K562 (cell line): ENCODE results near the gene GRIN1. TPM values are rescaled to one million over a fixed set of nuclear protein-coding genes. Genes with fewer than 3 reads are reported as not detected.

Experiments used
- ATAC-seq: fragments of 200-7000 bp; cut with Tn5 transposase; 3 replicates; pipeline ENCODE4 v1.9.1; 2020; ENCODE audit warnings: moderate library complexity
- BruUV-seq: library from RNA; stranded (reverse); fragments of 400-500 nt; replicated peaks from 2 replicates; lab custom pipeline; 2021; lab: Mats Ljungman, UMichigan
- CTCF ChIA-PET: fragments of 300-600 bp; formaldehyde crosslinking; extraction: SDS; loops from one replicate; lab custom pipeline; 2021; ENCODE audit warnings: low intra/inter-chr PET ratio; lab: Yijun Ruan, JAX
- POLR2A ChIA-PET: fragments of 300-600, 350-650 bp; sonication (Branson Sonifier 250); formaldehyde crosslinking; extraction: SDS; loops from one replicate; lab custom pipeline; 2021; ENCODE audit warnings: antibody characterized with exemption, inconsistent platforms; lab: Yijun Ruan, JAX
- DNase-seq, 4 experiments: peaks; one replicate each; pipeline versions ENCODE4 v3.0.0 to v3.0.0-alpha.2; 2011 to 2018; ENCODE audit warnings: low spot score in 3 of 4, mixed read lengths in 3 of 4; ENCODE audit errors: extremely low read depth in 1 of 4
- FAIRE-seq: peaks from 2 replicates; lab custom pipeline; 2011; peaks lifted over from hg19 to GRCh38; lab: Jason Lieb, UNC
- H2AFZ ChIP-seq: 2 replicates; pipeline ENCODE4 v1.6.0; 2011; ENCODE audit warnings: low read depth, low read length, control low read depth, inconsistent platforms
- H3K27ac ChIP-seq: fragments of 200-600 bp; 3 replicates; pipeline ENCODE4 v1.8.0; 2011; ENCODE audit warnings: low read depth, mild to moderate bottlenecking, control low read depth, inconsistent platforms, low read length, moderate library complexity, mixed read lengths; ENCODE audit errors: extremely low read depth
- H3K27me3 ChIP-seq, 2 experiments: fragments of 300-600 bp in 1 of 2; 2 replicates in 1 of 2; 3 replicates in 1 of 2; pipeline versions ENCODE4 v1.6.0 to v1.8.0; 2011; ENCODE audit warnings: inconsistent platforms in 2 of 2, low read length in 2 of 2, mild to moderate bottlenecking in 1 of 2, mixed read lengths in 1 of 2, moderate library complexity in 1 of 2; ENCODE audit not compliant: control insufficient read depth in 2 of 2, insufficient read depth in 2 of 2
- H3K36me3 ChIP-seq: fragments of 300-600 bp; 3 replicates; pipeline ENCODE4 v1.8.0; 2011; ENCODE audit warnings: mild to moderate bottlenecking, low read length, inconsistent platforms; ENCODE audit not compliant: control insufficient read depth, insufficient read depth
- H3K4me1 ChIP-seq, 2 experiments: fragments of 200-600 bp in 1 of 2; replicated peaks in 1 of 2; 2 replicates in 1 of 2; 3 replicates in 1 of 2; pipeline versions ENCODE4 v1.5.1 to v1.8.0; 2011; ENCODE audit warnings: inconsistent platforms in 2 of 2, low read length in 2 of 2, mild to moderate bottlenecking in 1 of 2, mixed read lengths in 1 of 2, moderate library complexity in 1 of 2; ENCODE audit not compliant: control insufficient read depth in 2 of 2, insufficient read depth in 2 of 2
- H3K4me2 ChIP-seq: 2 replicates; pipeline ENCODE4 v1.6.1; 2011; ENCODE audit warnings: low read length, control low read depth, inconsistent platforms, mixed read lengths; ENCODE audit not compliant: insufficient read depth
- H3K4me3 ChIP-seq: fragments of 200-600 bp; sonication (generic), shearing (Covaris generic); 2 replicates; pipeline ENCODE4 v1.5.1; 2016; ENCODE audit warnings: control low read depth, inconsistent platforms
- H3K79me2 ChIP-seq: fragments of 200-600 bp; 3 replicates; pipeline ENCODE4 v1.8.0; 2011; ENCODE audit warnings: low read length, inconsistent platforms; ENCODE audit not compliant: control insufficient read depth, insufficient read depth
- H3K9ac ChIP-seq, 2 experiments: 2 replicates each; pipeline versions ENCODE4 v1.6.0 to v1.6.1; 2011; ENCODE audit warnings: low read depth in 2 of 2, low read length in 2 of 2, control low read depth in 1 of 2, inconsistent platforms in 1 of 2, mild to moderate bottlenecking in 1 of 2, mixed read lengths in 1 of 2; ENCODE audit not compliant: insufficient read depth in 1 of 2
- H3K9me1 ChIP-seq: one replicate; pipeline ENCODE4 v1.6.0; 2011; ENCODE audit warnings: inconsistent platforms, mild to moderate bottlenecking, low read length, moderate library complexity; ENCODE audit not compliant: control insufficient read depth, insufficient read depth
- H3K9me3 ChIP-seq: replicated peaks from 2 replicates; pipeline ENCODE4 v1.5.1; 2011; ENCODE audit warnings: low read depth, low read length, inconsistent platforms; ENCODE audit not compliant: control insufficient read depth, insufficient read depth
- H4K20me1 ChIP-seq: replicated peaks from 2 replicates; pipeline ENCODE4 v1.6.1; 2011; ENCODE audit warnings: low read length, inconsistent platforms, mixed read lengths; ENCODE audit not compliant: control insufficient read depth, insufficient read depth
- CTCF ChIP-seq, 3 experiments: IDR thresholded peaks in 2 of 3; conservative IDR thresholded peaks in 1 of 3; 2 replicates each; pipeline ENCODE4 v1.5.1; 2011 to 2012; ENCODE audit warnings: low read length in 3 of 3, mild to moderate bottlenecking in 3 of 3, control low read depth in 2 of 3, improper control_type of control experiment in 1 of 3, inconsistent platforms in 1 of 3, low read depth in 1 of 3, mixed read lengths in 1 of 3, moderate library complexity in 1 of 3; ENCODE audit not compliant: insufficient read depth in 2 of 3
- E2F5 ChIP-seq: sonication (generic); formaldehyde crosslinking; IDR thresholded peaks from 2 replicates; pipeline ENCODE4 v1.8.0; 2022; ENCODE audit warnings: mild to moderate bottlenecking, missing genetic modification reagents
- KDM5B ChIP-seq: fragments of 200-600 bp; sonication (generic); IDR thresholded peaks from 2 replicates; pipeline ENCODE4 v1.6.1; 2012; ENCODE audit warnings: low read depth, mild to moderate bottlenecking, moderate library complexity, low read length, control low read depth, inconsistent platforms; ENCODE audit not compliant: insufficient replicate concordance
- MTA1 ChIP-seq: fragments of 450-650 bp; IDR thresholded peaks from 2 replicates; pipeline ENCODE4 v1.6.1; 2017; ENCODE audit warnings: borderline replicate concordance
- PHF21A ChIP-seq: fragments of 450-650 bp; IDR thresholded peaks from 2 replicates; pipeline ENCODE4 v1.6.1; 2017; ENCODE audit warnings: low read depth, borderline replicate concordance
- RREB1 ChIP-seq: fragments of 250-450 bp; sonication (Bioruptor Pico); IDR thresholded peaks from 2 replicates; pipeline ENCODE4 v1.4.0; 2020
- STAG1 ChIP-seq: sonication (generic); formaldehyde crosslinking; IDR thresholded peaks from 2 replicates; pipeline ENCODE4 v1.5.0; 2020; ENCODE audit warnings: missing genetic modification reagents, borderline replicate concordance
- TAF7 ChIP-seq: fragments of 450-650 bp; IDR thresholded peaks from 2 replicates; pipeline ENCODE4 v1.6.1; 2016; ENCODE audit warnings: missing genetic modification characterization, missing compliant biosample characterization
- WGBS: fragments of 100-300 bp; shearing (Covaris generic); methylation state at CpG from one replicate; pipeline ENCODE4 v1.1.6; 2016; ENCODE audit warnings: low coverage, mixed read lengths; ENCODE audit not compliant: insufficient coverage; ENCODE audit errors: missing lambda C conversion rate; 5-methylcytosine and 5-hydroxymethylcytosine counted together
- in situ Hi-C: fragments of 300-500 bp; cut with MboI; formaldehyde crosslinking; loops from 4 replicates; pipeline ENCODE4 v1.15.0; 2018; ENCODE audit warnings: inconsistent platforms, mixed read lengths
- intact Hi-C: fragments of 100-400 bp; cut with micrococcal nuclease; formaldehyde crosslinking; loops from 2 replicates; pipeline ENCODE4 v1.14.2; 2022
- polyA plus RNA-seq, 8 experiments: library from polyadenylated mRNA; depleted of rRNA in 4 of 8; stranded (reverse) in 5 of 8; unstranded in 3 of 8; fragments of >200 nt; fragmentation: Nextera tagmentation in 2 of 8; fragmentation: Illumina TruSeq in 1 of 8; extraction: Ambion mirVana in 2 of 8; extraction: Trizol in 1 of 8; gene quantifications; 2 replicates each; pipeline versions ENCODE4 v1.2.1 to v1.2.3, GENCODE V29; 2011 to 2014; ENCODE audit warnings: inconsistent platforms in 1 of 8, missing spikeins in 1 of 8
- total RNA-seq, 7 experiments: library from RNA; depleted of rRNA in 6 of 7; stranded (reverse); fragments of >200 nt in 6 of 7; fragmentation: Illumina TruSeq in 2 of 7; extraction: Trizol in 2 of 7; gene quantifications; 2 replicates each; pipeline versions ENCODE4 v1.2.1 to v1.2.3, GENCODE V29; 2011 to 2021; ENCODE audit warnings: low replicate concordance in 1 of 7

GRIN1 gene
- total and polyA plus RNA-seq, 9 of the 15 experiments (the other 6 are each of a cell fraction or from before 2014, with no cell fraction given): 0.03 to 0.35 (median 0.16) TPM; not detected in 6

GRCh38 chr9:137116728-137117127 lies 22.2 kb upstream of the GRIN1 start:
- Histone ChIP-seq H3K79me2 (peaks cover 27% of the 10 kb centered on the region), H3K27me3 (no peaks in the 10 kb centered on the region), H3K36me3 (peaks cover 18% of the 10 kb centered on the region; the same call in 2 of the 3 replicates), H3K9me3 (no peaks in the 10 kb centered on the region), H3K4me3 (no peak overlapping the region), H3K9me1 (no peaks in the 10 kb centered on the region), H4K20me1 (no peaks in the 10 kb centered on the region), H2AFZ (peak overlapping the region; percentile 44; the same call in 1 of the 2 replicates), H3K4me2 (peak overlapping the region; percentile 58), H3K4me1 (peaks cover 18 to 54% of the 10 kb centered on the region in 2 experiments), H3K9ac (peak overlapping the region in 1 of 2 experiments; percentile 82; a peak in 1 of 4 replicates), H3K27ac (peak overlapping the region; percentile 35; the same call in 1 of the 3 replicates)
- BruUV-seq: no TSS peak
- TF ChIP-seq PHF21A (peak; percentile 60; the same call in 1 of the 2 replicates), MTA1 (no peak), RREB1 (no peak), TAF7 (tag) (no peak), STAG1 (CRISPR knock-in tag) (no peak), E2F5 (CRISPR knock-in tag) (no peak), CTCF (IDR thresholded peaks at IDR 0.05 in 2 of 3, conservative IDR thresholded peaks at IDR 0.05 in 1 of 3; ENCODE audit: insufficient read depth in 2 of 3, low read depth in 1 of 3, low read length in 3 of 3) (0 out of 6 replicates have a peak, but pooled peaks of 1 of the 3 experiments have one; percentile 2), KDM5B (peak; percentile 19)
- ChIA-PET CTCF (no interaction called here), POLR2A (interaction anchor here (1.0 kb wide), 1 partner anchor 10 kb away, joined by 3 read pairs; no protein-coding TSS in a partner anchor)
- WGBS: 27% methylated on average over 17 of the region's 17 CpGs
- FAIRE-seq: peak; percentile 37
- intact Hi-C loops: loop anchor here (5.0 kb wide), 1 partner anchor 64 kb away; the partner anchor contains the start of gene ENTPD2
- ATAC-seq: no peak
- in situ Hi-C loops: no loop called here
- DNase-seq: peak in 1 of 4 experiments; percentile 66
